ENCODE results near the gene PDCD4. TPM values are rescaled to one million over a fixed set of nuclear protein-coding genes. Genes with fewer than 3 reads are reported as not detected.

The PDCD4 gene
- total RNA-seq, 1 donor from 2014 or later, result 74.2 TPM

DNA sequence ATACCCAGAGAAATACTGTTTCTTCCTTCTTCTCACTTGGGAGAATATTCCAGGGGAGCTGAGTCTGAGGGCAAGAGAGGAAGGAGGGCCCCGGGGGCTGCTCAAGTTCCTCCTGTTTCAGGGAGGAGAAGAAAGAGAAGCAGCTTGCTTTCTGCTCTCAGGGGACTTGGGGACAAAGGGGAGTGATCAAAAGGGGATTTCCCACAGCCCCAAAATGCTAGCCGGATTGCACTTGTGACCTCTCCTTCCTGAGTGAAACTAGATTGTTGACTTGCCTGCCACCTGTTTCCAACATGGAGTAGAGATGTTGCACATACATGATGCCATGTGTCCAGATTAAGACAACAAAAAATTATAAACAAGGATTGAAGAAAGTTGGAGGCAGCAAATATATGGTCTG is 28.7 kb upstream of the PDCD4 start:
- TF ChIP-seq, protein P1, sequence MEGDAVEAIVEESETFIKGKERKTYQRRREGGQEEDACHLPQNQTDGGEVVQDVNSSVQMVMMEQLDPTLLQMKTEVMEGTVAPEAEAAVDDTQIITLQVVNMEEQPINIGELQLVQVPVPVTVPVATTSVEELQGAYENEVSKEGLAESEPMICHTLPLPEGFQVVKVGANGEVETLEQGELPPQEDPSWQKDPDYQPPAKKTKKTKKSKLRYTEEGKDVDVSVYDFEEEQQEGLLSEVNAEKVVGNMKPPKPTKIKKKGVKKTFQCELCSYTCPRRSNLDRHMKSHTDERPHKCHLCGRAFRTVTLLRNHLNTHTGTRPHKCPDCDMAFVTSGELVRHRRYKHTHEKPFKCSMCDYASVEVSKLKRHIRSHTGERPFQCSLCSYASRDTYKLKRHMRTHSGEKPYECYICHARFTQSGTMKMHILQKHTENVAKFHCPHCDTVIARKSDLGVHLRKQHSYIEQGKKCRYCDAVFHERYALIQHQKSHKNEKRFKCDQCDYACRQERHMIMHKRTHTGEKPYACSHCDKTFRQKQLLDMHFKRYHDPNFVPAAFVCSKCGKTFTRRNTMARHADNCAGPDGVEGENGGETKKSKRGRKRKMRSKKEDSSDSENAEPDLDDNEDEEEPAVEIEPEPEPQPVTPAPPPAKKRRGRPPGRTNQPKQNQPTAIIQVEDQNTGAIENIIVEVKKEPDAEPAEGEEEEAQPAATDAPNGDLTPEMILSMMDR (IDR thresholded peaks at IDR 0.05), result no peak
- Histone ChIP-seq H3K27ac (no peak overlapping the region), H3K4me3 (no peak overlapping the region), H3K27me3 (ENCODE audit: low read depth) (no peaks in the 10 kb centered on the region), H3K36me3 (no peaks in the 10 kb centered on the region), H3K9me3 (no peaks in the 10 kb centered on the region), H3K4me1 (peaks cover 37% of the 10 kb centered on the region)
- ATAC-seq (no peak), DNase-seq (no peak)
- intact Hi-C loops (cut with DNase I), result no loop called here

DNA sequence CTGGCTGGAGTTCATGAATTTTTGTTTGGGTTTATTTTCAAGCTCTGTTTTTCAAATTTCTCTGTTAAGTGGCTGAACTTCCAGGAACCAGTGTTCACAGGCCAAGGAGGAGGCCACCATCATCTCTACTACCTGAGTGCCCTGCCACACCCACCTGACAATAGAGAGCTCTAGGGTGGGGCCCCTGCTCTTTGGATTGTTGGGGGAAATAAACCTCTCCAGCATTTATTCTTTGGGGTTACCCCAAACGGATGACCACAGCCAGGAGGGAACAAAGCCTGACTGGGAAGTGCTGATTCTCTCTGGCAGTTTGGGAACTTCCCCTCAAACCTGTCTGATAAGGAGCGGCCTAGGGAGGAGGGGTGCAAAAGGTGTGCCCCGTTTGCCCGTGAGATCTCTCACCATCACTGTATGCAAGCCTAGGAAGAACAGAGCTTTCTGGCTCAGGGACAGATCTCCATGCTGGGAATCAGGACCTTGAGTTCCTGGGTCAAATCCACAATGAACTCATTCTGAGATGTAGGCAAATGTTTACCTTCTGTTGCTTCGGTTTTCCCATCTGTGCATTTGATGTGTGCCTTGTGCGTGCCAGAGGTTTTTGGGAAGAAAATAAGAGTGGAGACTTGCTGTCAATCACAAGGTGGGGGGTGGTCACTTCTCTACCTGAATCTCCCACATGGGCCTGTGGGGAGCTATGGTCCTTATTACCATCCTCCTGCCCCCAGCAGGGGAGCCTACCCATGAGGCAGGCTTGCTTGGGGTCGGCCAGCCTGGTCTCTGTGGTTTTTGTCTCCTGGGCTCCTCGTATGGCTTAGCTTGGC is 27.7 kb upstream of the PDCD4 start:
- no peak overlapping the region for H3K4me3 ChIP-seq
- intact Hi-C loops (cut with DNase I), result no loop called here
- H3K9me3 ChIP-seq, result no peaks in the 10 kb centered on the region
- H3K4me1 ChIP-seq, result peaks cover 37% of the 10 kb centered on the region
- DNase-seq (no peak), ATAC-seq (peak in 1 of 2 donors; percentile 28)
- TF ChIP-seq, protein P1 (IDR thresholded peaks at IDR 0.05), result no peak
- H3K27ac ChIP-seq, result no peak overlapping the region
- no peaks in the 10 kb centered on the region for H3K27me3 ChIP-seq (ENCODE audit: low read depth)
- H3K36me3 ChIP-seq, result no peaks in the 10 kb centered on the region

DNA sequence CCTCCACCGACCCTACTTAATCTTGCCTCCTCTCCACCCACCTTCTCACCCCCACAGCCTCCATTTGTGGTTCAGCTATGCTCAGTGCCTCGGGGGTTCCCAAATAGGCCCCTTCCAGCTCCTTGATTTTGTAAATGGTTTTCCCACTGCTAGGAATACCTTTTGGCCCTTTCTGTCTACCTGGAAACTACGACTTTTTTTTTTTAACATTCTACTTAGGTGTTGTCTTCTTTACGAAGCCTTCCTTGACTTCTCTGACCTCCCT is 27.2 kb upstream of the PDCD4 start:
- intact Hi-C loops (cut with DNase I), result no loop called here
- Histone ChIP-seq H3K36me3 (no peaks in the 10 kb centered on the region), H3K27me3 (ENCODE audit: low read depth) (no peaks in the 10 kb centered on the region), H3K27ac (no peak overlapping the region), H3K9me3 (no peaks in the 10 kb centered on the region), H3K4me1 (peaks cover 37% of the 10 kb centered on the region), H3K4me3 (no peak overlapping the region)
- DNase-seq (no peak), ATAC-seq (no peak)
- TF ChIP-seq, protein P1 (IDR thresholded peaks at IDR 0.05), result no peak

DNA sequence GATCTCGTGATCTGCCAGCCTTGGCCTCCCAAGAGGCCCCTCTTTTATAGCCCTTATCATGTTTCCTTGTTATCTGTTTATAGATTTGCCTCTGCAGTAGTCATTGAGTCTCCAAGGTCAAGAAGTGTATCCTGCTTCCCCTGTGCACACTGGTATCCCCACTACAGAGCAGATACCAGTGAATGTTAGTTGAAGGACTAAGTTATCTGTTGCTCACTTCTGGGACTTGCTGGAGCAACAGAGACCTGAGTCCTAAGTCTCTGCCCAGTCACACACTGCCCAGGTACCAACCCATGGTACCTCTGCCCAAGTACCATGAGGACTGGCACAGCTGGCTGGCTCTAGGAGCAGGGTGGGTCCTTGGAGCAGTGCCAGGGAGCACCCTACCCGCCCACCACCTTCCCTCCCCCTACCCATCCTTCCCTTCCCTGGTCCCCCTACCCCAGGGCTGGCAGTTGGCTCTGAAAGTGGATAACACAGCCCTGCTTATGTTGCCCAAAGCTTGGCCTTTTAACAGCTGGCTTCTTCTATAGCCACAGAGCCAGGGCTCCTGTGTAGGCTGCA is 26.5 kb upstream of the PDCD4 start:
- no peaks in the 10 kb centered on the region for H3K9me3 ChIP-seq
- DNase-seq (no peak), ATAC-seq (no peak)
- H3K27ac ChIP-seq, result no peak overlapping the region
- TF ChIP-seq, protein P1 (IDR thresholded peaks at IDR 0.05), result no peak
- H3K4me1 ChIP-seq, result peaks cover 37% of the 10 kb centered on the region
- intact Hi-C loops (cut with DNase I), result no loop called here
- no peaks in the 10 kb centered on the region for H3K27me3 ChIP-seq (ENCODE audit: low read depth)
- H3K4me3 ChIP-seq, result no peak overlapping the region
- H3K36me3 ChIP-seq, result no peaks in the 10 kb centered on the region

DNA sequence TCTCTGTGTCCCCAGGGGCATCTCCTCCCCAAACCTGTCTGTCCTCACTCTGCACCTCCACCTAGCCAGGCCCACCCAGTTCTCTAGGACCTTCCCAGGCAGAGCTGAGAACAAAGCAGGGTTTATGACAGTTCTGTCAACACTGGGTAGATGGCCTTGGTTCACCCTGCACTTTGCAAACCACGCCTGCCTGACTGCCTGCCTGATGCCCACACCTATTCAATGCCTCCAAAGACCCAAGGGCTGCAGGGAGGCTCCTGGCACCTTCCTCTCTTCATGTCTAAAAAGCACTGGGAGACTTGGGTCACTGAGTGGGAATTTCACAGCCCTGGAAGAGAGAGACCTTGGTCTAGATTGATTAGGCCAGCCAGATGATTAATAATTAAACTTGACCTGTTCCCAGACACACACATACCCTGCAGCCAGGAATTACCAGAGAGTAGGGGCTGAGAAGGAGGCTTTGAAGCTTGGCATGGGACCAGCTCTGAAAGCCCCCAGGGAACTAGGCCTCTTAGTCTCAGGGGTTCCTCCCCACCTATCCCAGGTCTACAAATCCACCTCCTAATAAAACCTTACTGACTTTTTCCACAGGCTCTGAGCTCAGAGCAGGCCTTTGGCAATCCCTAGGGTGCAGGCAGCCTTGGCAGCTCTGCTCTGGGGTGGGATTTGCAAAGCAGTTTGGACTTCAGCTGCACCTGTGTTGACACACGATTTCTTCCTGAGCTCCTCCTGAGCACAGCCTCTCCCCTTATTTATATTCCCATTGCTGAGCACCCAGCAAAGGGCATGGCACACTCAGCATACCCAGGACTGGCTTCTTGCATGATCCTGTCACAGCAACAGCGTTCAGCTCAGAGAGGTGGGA is 25.7 kb upstream of the PDCD4 start:
- Histone ChIP-seq H3K4me1 (peaks cover 34% of the 10 kb centered on the region), H3K4me3 (no peak overlapping the region), H3K9me3 (no peaks in the 10 kb centered on the region), H3K36me3 (no peaks in the 10 kb centered on the region), H3K27me3 (ENCODE audit: low read depth) (no peaks in the 10 kb centered on the region), H3K27ac (no peak overlapping the region)
- TF ChIP-seq, protein P1 (IDR thresholded peaks at IDR 0.05), result no peak
- intact Hi-C loops (cut with DNase I), result no loop called here
- DNase-seq (no peak), ATAC-seq (no peak)

Measured in lower lobe of right lung (tissue), 2 donors.